Measurements from ENCODE around the gene GALK1. TPM values are rescaled to one million over a fixed set of nuclear protein-coding genes. Genes with fewer than 3 reads are reported as not detected.
A peak's percentile ranks its signal among the peaks of the same experiment; 100 is the strongest.

Gene GALK1
- total and polyA plus RNA-seq, 9 of the 15 experiments (the other 6 are each of a cell fraction or from before 2014, with no cell fraction given): 0.45 to 51.6 (median 17.4) TPM

GRCh38 chr17:75778861-75779249 lies 13.9 kb upstream of the GALK1 start (continued):
- TF ChIP-seq ZNF561 (CRISPR knock-in tag; conservative IDR thresholded peaks at IDR 0.05): no peak
- no peak for TF ChIP-seq ZKSCAN1 (IDR thresholded peaks at IDR 0.05; ENCODE audit: low read depth, low read length)
- no peak for TF ChIP-seq FUS (optimal IDR thresholded peaks at IDR 0.05; ENCODE audit: low read depth, low read length)
- no peak for TF ChIP-seq ADNP (tag; IDR thresholded peaks at IDR 0.05)
- TF ChIP-seq ZNF347 (CRISPR knock-in tag; IDR thresholded peaks at IDR 0.05; ENCODE audit: low read depth): no peak
- 0 out of 2 replicates have a peak, but pooled peaks have one; percentile 78 for TF ChIP-seq MED1 (CRISPR knock-in tag; IDR thresholded peaks at IDR 0.05; ENCODE audit: borderline replicate concordance)
- no peak for TF ChIP-seq SIRT6 (IDR thresholded peaks at IDR 0.05; ENCODE audit: low read depth, low read length)
- TF ChIP-seq ZNF592 (IDR thresholded peaks at IDR 0.05): no peak
- TF ChIP-seq FOXK1 (CRISPR knock-in tag; IDR thresholded peaks at IDR 0.05; ENCODE audit: borderline replicate concordance): no peak
- TF ChIP-seq, protein P1, sequence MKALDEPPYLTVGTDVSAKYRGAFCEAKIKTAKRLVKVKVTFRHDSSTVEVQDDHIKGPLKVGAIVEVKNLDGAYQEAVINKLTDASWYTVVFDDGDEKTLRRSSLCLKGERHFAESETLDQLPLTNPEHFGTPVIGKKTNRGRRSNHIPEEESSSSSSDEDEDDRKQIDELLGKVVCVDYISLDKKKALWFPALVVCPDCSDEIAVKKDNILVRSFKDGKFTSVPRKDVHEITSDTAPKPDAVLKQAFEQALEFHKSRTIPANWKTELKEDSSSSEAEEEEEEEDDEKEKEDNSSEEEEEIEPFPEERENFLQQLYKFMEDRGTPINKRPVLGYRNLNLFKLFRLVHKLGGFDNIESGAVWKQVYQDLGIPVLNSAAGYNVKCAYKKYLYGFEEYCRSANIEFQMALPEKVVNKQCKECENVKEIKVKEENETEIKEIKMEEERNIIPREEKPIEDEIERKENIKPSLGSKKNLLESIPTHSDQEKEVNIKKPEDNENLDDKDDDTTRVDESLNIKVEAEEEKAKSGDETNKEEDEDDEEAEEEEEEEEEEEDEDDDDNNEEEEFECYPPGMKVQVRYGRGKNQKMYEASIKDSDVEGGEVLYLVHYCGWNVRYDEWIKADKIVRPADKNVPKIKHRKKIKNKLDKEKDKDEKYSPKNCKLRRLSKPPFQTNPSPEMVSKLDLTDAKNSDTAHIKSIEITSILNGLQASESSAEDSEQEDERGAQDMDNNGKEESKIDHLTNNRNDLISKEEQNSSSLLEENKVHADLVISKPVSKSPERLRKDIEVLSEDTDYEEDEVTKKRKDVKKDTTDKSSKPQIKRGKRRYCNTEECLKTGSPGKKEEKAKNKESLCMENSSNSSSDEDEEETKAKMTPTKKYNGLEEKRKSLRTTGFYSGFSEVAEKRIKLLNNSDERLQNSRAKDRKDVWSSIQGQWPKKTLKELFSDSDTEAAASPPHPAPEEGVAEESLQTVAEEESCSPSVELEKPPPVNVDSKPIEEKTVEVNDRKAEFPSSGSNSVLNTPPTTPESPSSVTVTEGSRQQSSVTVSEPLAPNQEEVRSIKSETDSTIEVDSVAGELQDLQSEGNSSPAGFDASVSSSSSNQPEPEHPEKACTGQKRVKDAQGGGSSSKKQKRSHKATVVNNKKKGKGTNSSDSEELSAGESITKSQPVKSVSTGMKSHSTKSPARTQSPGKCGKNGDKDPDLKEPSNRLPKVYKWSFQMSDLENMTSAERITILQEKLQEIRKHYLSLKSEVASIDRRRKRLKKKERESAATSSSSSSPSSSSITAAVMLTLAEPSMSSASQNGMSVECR (CRISPR knock-in tag; IDR thresholded peaks at IDR 0.05): no peak
- no peak for TF ChIP-seq RFX1 (IDR thresholded peaks at IDR 0.05)
- no peak for TF ChIP-seq HDAC6 (IDR thresholded peaks at IDR 0.05; ENCODE audit: low read depth, low read length)
- no peak for TF ChIP-seq NR4A1 (CRISPR knock-in tag; IDR thresholded peaks at IDR 0.05)
- no peak for TF ChIP-seq NR4A1 (tag; IDR thresholded peaks at IDR 0.05)
- no peak for TF ChIP-seq BMI1 (IDR thresholded peaks at IDR 0.05; ENCODE audit: low read length)
- no peak for TF ChIP-seq ZFP30 (CRISPR knock-in tag; IDR thresholded peaks at IDR 0.05; ENCODE audit: borderline replicate concordance)
- TF ChIP-seq, protein P2, sequence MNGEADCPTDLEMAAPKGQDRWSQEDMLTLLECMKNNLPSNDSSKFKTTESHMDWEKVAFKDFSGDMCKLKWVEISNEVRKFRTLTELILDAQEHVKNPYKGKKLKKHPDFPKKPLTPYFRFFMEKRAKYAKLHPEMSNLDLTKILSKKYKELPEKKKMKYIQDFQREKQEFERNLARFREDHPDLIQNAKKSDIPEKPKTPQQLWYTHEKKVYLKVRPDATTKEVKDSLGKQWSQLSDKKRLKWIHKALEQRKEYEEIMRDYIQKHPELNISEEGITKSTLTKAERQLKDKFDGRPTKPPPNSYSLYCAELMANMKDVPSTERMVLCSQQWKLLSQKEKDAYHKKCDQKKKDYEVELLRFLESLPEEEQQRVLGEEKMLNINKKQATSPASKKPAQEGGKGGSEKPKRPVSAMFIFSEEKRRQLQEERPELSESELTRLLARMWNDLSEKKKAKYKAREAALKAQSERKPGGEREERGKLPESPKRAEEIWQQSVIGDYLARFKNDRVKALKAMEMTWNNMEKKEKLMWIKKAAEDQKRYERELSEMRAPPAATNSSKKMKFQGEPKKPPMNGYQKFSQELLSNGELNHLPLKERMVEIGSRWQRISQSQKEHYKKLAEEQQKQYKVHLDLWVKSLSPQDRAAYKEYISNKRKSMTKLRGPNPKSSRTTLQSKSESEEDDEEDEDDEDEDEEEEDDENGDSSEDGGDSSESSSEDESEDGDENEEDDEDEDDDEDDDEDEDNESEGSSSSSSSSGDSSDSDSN (IDR thresholded peaks at IDR 0.05; ENCODE audit: borderline replicate concordance in 1 of 2, low read depth in 2 of 2, low read length in 2 of 2): no peak
- TF ChIP-seq NR3C1 (CRISPR knock-in tag; IDR thresholded peaks at IDR 0.05): no peak
- TF ChIP-seq FOXA1 (IDR thresholded peaks at IDR 0.05; ENCODE audit: borderline replicate concordance): no peak

Data from K562 (cell line).